Parathyroid adenoma (tissue), 2 donors: ENCODE results near the gene CAP2.

Experiments
- H2AFZ ChIP-seq: fragments of 300-600 bp; sonication (generic); one replicate; pipeline ENCODE4 v1.7.0; 2017; ENCODE audit warnings: antibody characterized with exemption, mild to moderate bottlenecking
- H3K27ac ChIP-seq: fragments of 300-600 bp; sonication (generic); one replicate; pipeline ENCODE4 v1.7.0; 2017
- H3K27me3 ChIP-seq: fragments of 300-600 bp; sonication (generic); one replicate; pipeline ENCODE4 v1.7.0; 2017; ENCODE audit warnings: low read length; ENCODE audit not compliant: control insufficient read depth, insufficient read depth
- H3K36me3 ChIP-seq: fragments of 300-600 bp; sonication (generic); one replicate; pipeline ENCODE4 v1.7.0; 2017; ENCODE audit warnings: low read length; ENCODE audit not compliant: control insufficient read depth, insufficient read depth
- H3K4me1 ChIP-seq: fragments of 300-600 bp; sonication (generic); one replicate; pipeline ENCODE4 v1.7.0; 2017; ENCODE audit warnings: control low read depth
- H3K4me2 ChIP-seq: fragments of 300-600 bp; sonication (generic); one replicate; pipeline ENCODE4 v1.7.0; 2017; ENCODE audit warnings: low read length
- H3K4me3 ChIP-seq: fragments of 300-600 bp; sonication (generic); one replicate; pipeline ENCODE4 v1.7.0; 2017; ENCODE audit warnings: low read depth, low read length
- H3K79me2 ChIP-seq: fragments of 300-600 bp; sonication (generic); one replicate; pipeline ENCODE4 v1.7.0; 2017; ENCODE audit warnings: control low read depth
- H3K9ac ChIP-seq: fragments of 300-600 bp; sonication (generic); one replicate; pipeline ENCODE4 v1.7.0; 2017; ENCODE audit warnings: mild to moderate bottlenecking
- H3K9me3 ChIP-seq: fragments of 300-600 bp; sonication (generic); one replicate; pipeline ENCODE4 v1.7.0; 2017; ENCODE audit warnings: low read length; ENCODE audit not compliant: control insufficient read depth
- CTCF ChIP-seq: fragments of 300-600 bp; sonication (generic); IDR thresholded peaks from one replicate; pipeline ENCODE4 v1.7.0; 2017; ENCODE audit warnings: antibody characterized with exemption, mild to moderate bottlenecking
- donor health status: primary hyperparathyroidism.

CAP2 gene

DNA sequence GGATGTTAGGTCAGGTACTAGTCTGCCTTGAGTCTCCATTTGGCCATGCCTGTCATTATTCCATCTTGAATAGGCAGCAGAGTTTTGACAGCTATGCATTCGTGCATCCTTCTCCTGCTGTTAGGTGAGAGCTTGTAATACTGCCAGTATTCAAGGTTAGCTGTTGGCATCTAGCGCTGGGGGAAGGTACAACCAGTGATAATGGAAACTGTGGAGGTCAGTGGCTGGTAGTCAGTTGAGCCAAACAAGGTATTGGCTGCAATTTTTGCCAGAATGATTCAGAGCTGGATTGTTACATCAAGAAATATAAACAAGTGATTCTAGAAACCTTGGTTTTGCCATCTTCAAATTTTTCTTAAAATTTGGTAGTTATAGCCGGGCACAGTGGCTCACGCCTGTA lies 213.2 kb downstream of the CAP2 start:
- H3K4me1 ChIP-seq: no peaks in the 10 kb centered on the region
- H3K9me3 ChIP-seq: no peaks in the 10 kb centered on the region
- no peak overlapping the region for H2AFZ ChIP-seq
- no peaks in the 10 kb centered on the region for H3K79me2 ChIP-seq
- TF ChIP-seq CTCF: no peak
- no peak overlapping the region for H3K27ac ChIP-seq
- H3K27me3 ChIP-seq: no peaks in the 10 kb centered on the region
- no peak overlapping the region for H3K4me2 ChIP-seq
- H3K9ac ChIP-seq: no peak overlapping the region
- no peak overlapping the region for H3K4me3 ChIP-seq
- H3K36me3 ChIP-seq: no peaks in the 10 kb centered on the region
